Measurements from ENCODE around the gene PBX1.

The PBX1 gene

DNA sequence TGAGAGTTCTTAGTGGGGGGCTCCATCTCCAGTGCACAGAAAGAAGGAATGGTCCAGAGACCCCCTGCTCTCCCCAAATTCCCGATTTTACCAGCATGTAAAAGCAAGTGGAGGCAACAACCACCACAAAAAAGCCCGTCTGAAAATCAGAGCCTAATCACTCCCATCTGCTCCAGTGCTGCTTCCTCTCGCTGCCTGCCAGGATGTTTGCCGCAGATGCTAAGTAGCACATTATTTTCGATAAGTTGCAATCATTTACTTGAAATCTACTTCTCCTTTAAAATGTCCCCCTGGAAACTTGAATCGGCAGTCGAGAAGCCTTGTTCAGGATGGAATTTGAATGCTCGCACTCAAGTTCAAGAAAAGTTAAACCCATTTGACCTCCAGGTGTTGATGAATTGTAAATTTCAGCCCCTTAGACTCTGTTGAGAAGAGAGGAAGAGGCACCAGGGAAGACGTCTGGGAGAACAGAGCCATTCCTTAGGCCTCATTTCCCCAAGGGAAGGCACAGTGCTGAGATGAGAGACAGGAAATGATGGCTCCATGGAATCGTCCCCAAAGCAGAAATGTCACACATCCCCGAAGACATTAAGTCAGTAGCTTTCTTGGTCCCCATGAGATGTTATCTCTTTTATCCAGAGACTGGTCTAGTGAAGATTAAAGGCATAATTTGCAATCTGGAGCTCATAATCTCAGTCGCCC lies 221.3 kb downstream of the PBX1 start:
- no peak for DNase-seq (ENCODE audit: low read depth)

DNA sequence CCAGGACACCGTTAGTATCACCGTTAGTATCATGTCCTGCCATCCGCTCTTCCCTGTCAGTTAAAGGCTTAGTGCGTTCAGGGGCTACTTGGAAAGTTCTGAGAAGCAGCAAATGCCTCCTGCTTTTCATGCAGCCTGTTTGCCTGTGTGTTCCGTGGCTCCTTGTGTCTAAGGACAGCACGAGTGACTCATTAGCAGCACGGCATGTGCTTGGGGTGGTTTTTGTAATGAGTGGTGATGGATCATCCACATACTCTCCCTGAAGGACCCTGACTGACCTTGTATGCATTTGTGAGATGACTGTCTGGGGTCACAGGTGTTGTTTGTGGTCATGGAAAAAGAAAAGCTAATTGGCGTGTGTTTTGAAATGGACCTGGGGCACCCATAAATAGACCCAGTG lies 221.9 kb downstream of the PBX1 start:
- no peak for DNase-seq (ENCODE audit: low read depth)

DNA sequence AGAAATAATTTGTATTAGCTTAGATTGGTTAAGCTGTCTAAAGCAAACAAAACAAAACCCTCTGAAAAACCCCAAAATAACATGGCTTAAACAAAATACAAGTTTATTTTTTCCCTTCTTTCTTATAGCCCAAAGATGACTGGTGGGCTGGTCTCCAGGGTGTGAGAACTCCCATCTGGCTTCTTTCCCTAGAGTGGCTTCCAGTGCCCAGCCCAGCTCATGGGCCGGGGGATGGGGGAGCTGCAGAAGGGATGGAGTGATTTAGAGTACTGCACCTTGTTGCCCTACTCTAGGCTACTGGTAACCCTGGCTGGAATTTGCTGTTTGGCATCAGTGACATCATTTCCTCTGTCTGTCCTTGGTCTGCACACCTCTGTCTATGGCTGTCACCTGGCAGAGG lies 223.0 kb downstream of the PBX1 start:
- DNase-seq (ENCODE audit: low read depth), result no peak

DNA sequence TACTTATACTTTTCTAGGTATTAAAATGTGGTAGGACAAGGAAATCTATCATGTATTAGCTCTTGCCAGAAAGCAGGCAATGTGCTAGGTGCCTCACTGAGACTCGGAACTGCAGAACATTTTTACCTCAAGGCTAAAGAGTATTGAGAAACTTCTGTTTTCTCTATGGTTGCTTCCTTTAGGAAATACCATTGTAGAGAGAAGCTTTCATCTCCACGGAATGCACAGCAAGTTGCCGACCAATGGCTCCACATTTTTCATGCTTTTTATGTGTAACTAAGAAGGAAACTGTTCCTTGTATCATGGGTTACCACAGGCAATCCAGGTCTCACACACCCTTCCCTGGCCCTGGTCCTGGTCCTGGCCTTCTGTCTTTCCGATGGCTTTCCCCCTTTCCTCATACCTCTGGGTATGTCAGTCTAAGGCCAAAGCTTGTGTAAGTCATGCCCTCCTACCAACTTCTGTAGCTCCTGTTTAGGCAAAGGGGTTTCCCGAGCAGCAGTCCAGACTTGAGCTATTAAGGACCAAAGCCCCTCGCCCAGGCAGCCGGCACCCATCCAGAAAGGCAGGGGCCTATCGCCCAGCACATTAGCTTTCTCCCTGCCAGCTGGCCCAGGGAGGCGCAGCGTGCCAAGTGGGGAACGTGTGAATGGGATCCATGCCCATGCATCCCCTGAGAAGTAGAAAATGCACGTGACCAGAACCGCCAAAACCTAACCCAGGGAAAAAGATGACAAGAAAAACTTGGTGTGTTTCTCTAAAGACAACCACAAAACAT lies 225.0 kb downstream of the PBX1 start:
- no peak for DNase-seq (ENCODE audit: low read depth)

- DNase-seq (ENCODE audit: low read depth), result no peak
Observed at GRCh38 chr1:164784960-164785359, 226.0 kb downstream of the PBX1 start.

GRCh38 chr1:164785841-164786534 lies 227.0 kb downstream of the PBX1 start:
- no peak for DNase-seq (ENCODE audit: low read depth)

- no peak for DNase-seq (ENCODE audit: low read depth)
Observed at GRCh38 chr1:164786980-164787833, 228.2 kb downstream of the PBX1 start.

- no peak for DNase-seq (ENCODE audit: low read depth)
Observed at GRCh38 chr1:164787834-164788231, 228.8 kb downstream of the PBX1 start.

DNA sequence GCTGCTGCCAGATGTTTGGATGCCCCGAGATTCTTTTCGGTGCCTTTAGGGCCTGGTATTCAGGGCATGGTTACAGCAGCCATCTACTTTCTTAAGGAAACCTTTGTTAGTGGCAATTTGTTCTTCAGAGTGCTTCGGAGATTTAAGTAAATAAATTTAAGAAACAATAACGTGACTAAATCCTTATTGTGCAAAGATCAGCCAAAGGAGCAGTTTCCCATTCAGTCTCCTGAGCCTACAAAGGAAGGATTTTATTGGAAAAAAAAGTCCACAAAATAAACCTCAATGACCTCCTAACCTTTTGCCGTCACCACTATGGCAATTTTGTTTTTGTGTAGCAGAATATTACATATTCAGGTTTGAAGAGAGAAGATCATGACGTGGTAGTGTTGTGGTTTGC lies 231.1 kb downstream of the PBX1 start:
- DNase-seq (ENCODE audit: low read depth), result no peak

DNA sequence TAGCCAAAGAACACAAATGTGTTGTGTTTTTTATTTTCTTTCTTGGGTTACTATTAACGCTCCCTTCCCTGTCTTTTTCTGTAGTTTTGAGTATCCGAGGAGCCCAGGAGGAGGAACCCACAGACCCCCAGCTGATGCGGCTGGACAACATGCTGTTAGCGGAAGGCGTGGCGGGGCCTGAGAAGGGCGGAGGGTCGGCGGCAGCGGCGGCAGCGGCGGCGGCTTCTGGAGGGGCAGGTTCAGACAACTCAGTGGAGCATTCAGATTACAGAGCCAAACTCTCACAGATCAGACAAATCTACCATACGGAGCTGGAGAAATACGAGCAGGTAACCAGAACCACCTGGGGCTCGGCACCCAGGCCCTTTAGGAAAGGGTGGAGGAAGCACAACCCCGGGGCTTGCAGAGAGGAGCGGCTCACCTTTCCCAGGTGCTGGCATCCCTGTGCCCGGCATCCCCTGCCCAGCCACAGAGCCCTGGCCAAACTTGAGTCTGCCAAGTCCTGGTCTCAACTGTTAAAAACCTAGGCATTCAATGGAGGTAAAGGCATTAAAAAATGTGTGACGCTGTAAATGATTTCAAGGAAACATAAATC lies 233.5 kb downstream of the PBX1 start:
- DNase-seq (ENCODE audit: low read depth), result no peak

DNA sequence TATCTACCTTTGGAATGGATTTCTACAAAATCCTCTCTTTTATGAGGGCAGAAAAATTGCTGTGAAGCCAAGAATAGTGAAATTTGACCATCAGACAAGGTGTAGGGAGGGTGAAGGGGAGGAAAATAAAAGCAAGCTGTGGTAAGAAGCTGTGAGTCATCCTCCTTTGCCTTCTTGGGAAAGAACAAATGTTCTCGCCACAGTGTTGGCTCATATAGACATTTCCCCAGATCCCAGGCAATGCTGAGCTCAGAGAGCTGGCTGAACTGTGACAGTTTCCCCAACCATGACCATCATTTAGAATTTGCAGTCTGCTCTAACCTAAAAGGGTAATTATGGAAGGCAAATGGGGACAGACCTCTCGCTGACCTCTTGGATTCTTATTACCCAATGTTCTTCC lies 235.4 kb downstream of the PBX1 start:
- no peak for DNase-seq (ENCODE audit: low read depth)

DNA sequence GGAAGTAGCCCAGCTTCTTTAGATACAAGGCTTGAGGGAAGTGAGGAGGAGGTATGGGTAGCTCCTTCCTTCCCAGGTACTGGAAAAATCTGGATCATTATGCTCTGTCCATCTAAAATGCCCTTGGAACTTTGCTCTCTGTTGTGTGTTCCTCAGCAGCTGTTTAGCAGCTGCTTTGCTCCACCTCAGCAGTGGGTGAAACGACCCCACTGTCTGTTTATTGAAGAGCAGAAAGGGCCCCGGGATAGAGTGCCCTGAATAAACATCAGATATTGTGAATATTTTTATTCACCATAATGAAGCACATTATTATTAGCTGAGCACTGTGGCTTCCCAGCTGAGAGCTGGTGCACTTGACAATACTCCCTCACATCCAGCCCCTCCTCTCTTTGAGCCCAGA lies 237.9 kb downstream of the PBX1 start:
- DNase-seq (ENCODE audit: low read depth), result no peak

DNA sequence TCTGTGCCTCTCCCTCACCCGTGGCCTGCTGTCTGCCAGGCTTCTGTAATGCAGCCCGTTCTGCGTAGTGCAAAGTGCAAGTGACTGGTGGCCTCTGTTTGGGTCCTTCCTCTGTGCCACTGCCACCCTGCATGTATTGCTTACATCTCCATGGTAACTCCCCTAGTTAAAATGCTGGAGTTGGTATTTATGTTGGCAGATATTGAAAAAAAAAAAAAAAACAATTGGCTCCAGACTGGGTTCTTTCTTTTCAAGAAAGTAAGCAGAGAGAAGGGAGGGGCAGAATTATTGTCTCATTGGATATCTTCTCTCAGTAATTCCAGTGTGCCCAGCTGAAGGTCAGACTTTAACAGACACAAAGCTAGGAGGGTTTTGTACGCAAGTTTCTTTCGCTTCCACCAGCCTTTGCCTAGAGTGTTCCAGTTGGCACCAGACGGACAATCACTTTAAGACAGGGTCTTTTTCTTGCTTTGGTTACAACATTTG lies 242.3 kb downstream of the PBX1 start:
- DNase-seq (ENCODE audit: low read depth), result no peak

GRCh38 chr1:164801791-164802502 lies 243.0 kb downstream of the PBX1 start:
- no peak for DNase-seq (ENCODE audit: low read depth)

- DNase-seq (ENCODE audit: low read depth), result no peak
Observed at GRCh38 chr1:164802529-164803282, 243.7 kb downstream of the PBX1 start.

- DNase-seq (ENCODE audit: low read depth), result no peak
Observed at GRCh38 chr1:164803366-164803765, 244.4 kb downstream of the PBX1 start.

DNA sequence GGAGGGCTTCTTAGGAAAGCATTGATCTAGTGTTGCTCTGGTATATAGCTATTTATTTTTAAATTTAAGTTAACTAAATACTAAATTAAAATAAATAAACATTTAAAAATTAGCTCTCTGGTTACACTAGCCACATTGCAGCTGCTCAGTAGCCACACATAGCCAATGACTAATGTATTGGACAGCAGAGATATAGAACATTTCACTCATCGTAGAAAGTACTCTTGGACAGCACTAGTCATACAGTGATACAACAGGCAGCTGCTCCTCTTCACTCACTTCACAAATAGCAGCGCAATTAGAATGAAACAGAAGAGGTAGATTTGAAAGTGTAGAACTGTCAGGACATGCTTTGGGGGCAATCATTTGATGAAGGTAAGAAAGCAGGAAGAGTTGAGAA lies 245.4 kb downstream of the PBX1 start:
- no peak for DNase-seq (ENCODE audit: low read depth)

DNA sequence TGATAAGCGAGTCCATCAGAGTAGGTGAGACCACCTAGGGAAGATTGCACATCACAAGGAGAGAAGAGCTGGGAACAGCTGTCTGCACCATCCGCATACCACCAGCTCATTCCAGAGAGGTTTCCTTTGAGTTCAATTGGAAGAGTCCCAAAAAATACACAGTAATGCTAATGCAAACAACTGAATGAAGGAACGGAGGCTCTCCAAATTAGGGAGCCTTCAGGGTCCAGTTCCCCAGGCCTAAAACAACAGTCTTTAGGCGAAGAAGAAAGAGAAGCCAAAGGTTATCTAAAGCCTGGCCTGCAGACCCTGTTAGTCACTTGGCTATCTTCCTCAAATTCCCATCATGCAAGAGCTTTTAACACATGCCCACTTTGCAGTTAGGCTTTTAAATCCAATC lies 246.4 kb downstream of the PBX1 start:
- DNase-seq (ENCODE audit: low read depth), result no peak

DNA sequence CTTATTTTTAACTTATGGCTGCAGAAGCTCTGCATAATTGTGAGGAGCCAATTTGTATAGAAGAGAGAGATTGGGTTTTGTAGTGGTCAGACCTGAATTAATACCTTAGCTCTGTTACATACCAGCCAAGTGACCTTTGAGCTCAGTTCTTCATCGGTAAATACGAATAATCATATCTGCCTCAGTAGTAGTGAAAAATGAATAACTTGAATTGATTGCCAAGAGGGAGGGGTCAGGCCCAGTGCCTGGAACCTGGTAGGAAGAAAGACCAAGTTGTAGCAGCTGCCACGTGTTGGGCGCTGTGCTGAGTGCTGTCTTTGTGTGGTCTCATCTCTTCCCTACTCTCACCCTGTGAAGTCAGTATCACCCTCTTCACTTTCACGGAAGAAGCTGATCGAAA lies 247.5 kb downstream of the PBX1 start:
- DNase-seq (ENCODE audit: low read depth), result no peak

- no peak for DNase-seq (ENCODE audit: low read depth)
Observed at GRCh38 chr1:164813776-164814175, 254.8 kb downstream of the PBX1 start.
